Right lobe of liver (tissue), 4 donors: ENCODE results near the gene PTCD3.

ENCODE experiments used
- POLR2A ChIP-seq: fragments of 450-650 bp; IDR thresholded peaks from one replicate; pipeline ENCODE4 v1.6.1; 2017; ENCODE audit warnings: antibody characterized with exemption, mild to moderate bottlenecking
- TF ChIP-seq, protein P1 (sequence below), 4 donors: fragments of 200-600 bp in 3 of 4; fragments of 450-650 bp in 1 of 4; IDR thresholded peaks; one replicate each; pipeline versions ENCODE4 v1.5.1 to v1.8.0; 2016 to 2022; ENCODE audit warnings: antibody characterized with exemption in 4 of 4, mild to moderate bottlenecking in 2 of 4
- donor health status: DM: no; HTN: no; CAD: no.
- donor health status: DM: no; HTN: no; CAD: no.
- donor health status: DM: no; HTN: yes; CAD: no.

DNA sequence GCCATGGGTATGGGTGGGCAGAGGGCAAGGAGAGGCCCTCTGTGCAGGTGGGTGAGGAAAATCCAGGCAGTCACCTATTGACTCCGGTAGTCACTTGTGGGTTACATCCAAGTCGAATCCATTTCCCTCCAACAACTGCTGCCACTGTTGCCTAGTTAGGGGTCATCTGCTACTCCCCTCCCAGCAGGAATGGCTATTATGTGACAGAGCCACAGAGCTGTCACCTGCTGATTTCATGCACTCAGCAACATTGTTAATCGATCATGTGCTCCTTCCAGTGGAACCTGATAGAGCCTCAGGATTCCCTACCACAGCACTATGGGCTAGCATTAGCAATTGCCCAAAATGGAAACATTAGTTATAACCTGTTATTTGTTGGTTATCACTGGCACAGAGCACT is 31.8 kb upstream of the PTCD3 start:
- TF ChIP-seq, protein P1, sequence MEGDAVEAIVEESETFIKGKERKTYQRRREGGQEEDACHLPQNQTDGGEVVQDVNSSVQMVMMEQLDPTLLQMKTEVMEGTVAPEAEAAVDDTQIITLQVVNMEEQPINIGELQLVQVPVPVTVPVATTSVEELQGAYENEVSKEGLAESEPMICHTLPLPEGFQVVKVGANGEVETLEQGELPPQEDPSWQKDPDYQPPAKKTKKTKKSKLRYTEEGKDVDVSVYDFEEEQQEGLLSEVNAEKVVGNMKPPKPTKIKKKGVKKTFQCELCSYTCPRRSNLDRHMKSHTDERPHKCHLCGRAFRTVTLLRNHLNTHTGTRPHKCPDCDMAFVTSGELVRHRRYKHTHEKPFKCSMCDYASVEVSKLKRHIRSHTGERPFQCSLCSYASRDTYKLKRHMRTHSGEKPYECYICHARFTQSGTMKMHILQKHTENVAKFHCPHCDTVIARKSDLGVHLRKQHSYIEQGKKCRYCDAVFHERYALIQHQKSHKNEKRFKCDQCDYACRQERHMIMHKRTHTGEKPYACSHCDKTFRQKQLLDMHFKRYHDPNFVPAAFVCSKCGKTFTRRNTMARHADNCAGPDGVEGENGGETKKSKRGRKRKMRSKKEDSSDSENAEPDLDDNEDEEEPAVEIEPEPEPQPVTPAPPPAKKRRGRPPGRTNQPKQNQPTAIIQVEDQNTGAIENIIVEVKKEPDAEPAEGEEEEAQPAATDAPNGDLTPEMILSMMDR (IDR thresholded peaks at IDR 0.05) = no peak
- TF ChIP-seq POLR2A = no peak
